Neuronal stem cell (in vitro differentiated cells): Measurements from ENCODE around the gene CST7.
A peak's percentile ranks its signal among the peaks of the same experiment; 100 is the strongest.

Source experiments
- DNase-seq: peaks from one replicate; pipeline ENCODE4 v3.0.0-alpha.2; 2013; ENCODE audit warnings: low spot score
- H2AFZ ChIP-seq: one replicate; pipeline ENCODE4 v1.6.1; 2013; ENCODE audit warnings: mild to moderate bottlenecking, low read length, inconsistent platforms
- H2AK5ac ChIP-seq: 2 replicates; pipeline ENCODE4 v1.6.1; 2013; ENCODE audit warnings: low read depth, mild to moderate bottlenecking, inconsistent platforms, low read length, moderate library complexity, mixed read lengths
- H2BK120ac ChIP-seq: 2 replicates; pipeline ENCODE4 v1.6.1; 2013; ENCODE audit warnings: low read depth, mild to moderate bottlenecking, inconsistent platforms, low read length, moderate library complexity, mixed read lengths
- H2BK12ac ChIP-seq: one replicate; pipeline ENCODE4 v1.6.1; 2013; ENCODE audit warnings: low read length, inconsistent platforms
- H2BK15ac ChIP-seq: 2 replicates; pipeline ENCODE4 v1.6.1; 2013; ENCODE audit warnings: mild to moderate bottlenecking, low read length, inconsistent platforms, mixed read lengths
- H2BK5ac ChIP-seq: one replicate; pipeline ENCODE4 v1.6.1; 2013; ENCODE audit warnings: inconsistent platforms, mild to moderate bottlenecking, low read length, moderate library complexity
- H3K14ac ChIP-seq: one replicate; pipeline ENCODE4 v1.6.1; 2013; ENCODE audit warnings: low read length, inconsistent platforms
- H3K18ac ChIP-seq: 2 replicates; pipeline ENCODE4 v1.6.1; 2013; ENCODE audit warnings: low read length, inconsistent platforms
- H3K23ac ChIP-seq: 2 replicates; pipeline ENCODE4 v1.6.1; 2013; ENCODE audit warnings: low read depth, mild to moderate bottlenecking, mixed read lengths, low read length, inconsistent platforms; ENCODE audit not compliant: poor library complexity
- H3K27ac ChIP-seq: replicated peaks from 3 replicates; pipeline ENCODE4 v1.5.1; 2013; ENCODE audit warnings: low read length, inconsistent platforms
- H3K27me3 ChIP-seq, 3 experiments: 2 replicates each; pipeline ENCODE4 v1.6.1; 2013; ENCODE audit warnings: low read length in 3 of 3, mild to moderate bottlenecking in 2 of 3, inconsistent platforms in 1 of 3, low read depth in 1 of 3, mixed read lengths in 1 of 3, moderate library complexity in 1 of 3; ENCODE audit not compliant: control insufficient read depth in 3 of 3, insufficient read depth in 3 of 3
- H3K36me3 ChIP-seq, 2 donors: replicated peaks in 1 of 2; 2 replicates each; pipeline ENCODE4 v1.6.1; 2013; ENCODE audit warnings: low read length in 2 of 2; ENCODE audit not compliant: control insufficient read depth in 2 of 2, insufficient read depth in 2 of 2
- H3K4ac ChIP-seq: 2 replicates; pipeline ENCODE4 v1.6.1; 2013; ENCODE audit warnings: inconsistent platforms, mild to moderate bottlenecking, low read length, moderate library complexity
- H3K4me1 ChIP-seq, 2 donors: 1 replicate in 1 of 2; 2 replicates in 1 of 2; pipeline ENCODE4 v1.6.1; 2013; ENCODE audit warnings: low read length in 2 of 2, low read depth in 1 of 2; ENCODE audit not compliant: control insufficient read depth in 2 of 2, insufficient read depth in 1 of 2
- H3K4me2 ChIP-seq: one replicate; pipeline ENCODE4 v1.6.1; 2013; ENCODE audit warnings: mild to moderate bottlenecking, low read length, inconsistent platforms; ENCODE audit not compliant: insufficient read depth, poor library complexity, severe bottlenecking
- H3K4me3 ChIP-seq, 2 donors: 2 replicates each; pipeline ENCODE4 v1.5.1; 2013; ENCODE audit warnings: low read length in 2 of 2, mild to moderate bottlenecking in 2 of 2, inconsistent platforms in 1 of 2, moderate library complexity in 1 of 2
- H3K79me1 ChIP-seq: one replicate; pipeline ENCODE4 v1.6.1; 2013; ENCODE audit warnings: low read depth, mild to moderate bottlenecking, inconsistent platforms, low read length, moderate library complexity
- H3K9ac ChIP-seq: one replicate; pipeline ENCODE4 v1.6.1; 2013; ENCODE audit warnings: mild to moderate bottlenecking, low read depth, low read length, inconsistent platforms; ENCODE audit not compliant: poor library complexity
- H3K9me3 ChIP-seq, 2 donors: replicated peaks in 1 of 2; 2 replicates each; pipeline versions ENCODE3 to v1.6.1; 2013; ENCODE audit warnings: low read length in 2 of 2, mild to moderate bottlenecking in 2 of 2, inconsistent platforms in 1 of 2, low read depth in 1 of 2, mixed read lengths in 1 of 2, moderate library complexity in 1 of 2; ENCODE audit not compliant: control insufficient read depth in 2 of 2, insufficient read depth in 1 of 2
- H4K8ac ChIP-seq: one replicate; pipeline ENCODE4 v1.6.1; 2013; ENCODE audit warnings: low read depth, mild to moderate bottlenecking, inconsistent platforms, low read length, moderate library complexity
- H4K91ac ChIP-seq: one replicate; pipeline ENCODE4 v1.6.1; 2013; ENCODE audit warnings: low read length, low read depth, mild to moderate bottlenecking, inconsistent platforms; ENCODE audit not compliant: poor library complexity
- WGBS, 2 donors: extraction: QIAGEN DNeasy Blood & Tissue Kit; methylation state at CpG; one replicate each; pipeline ENCODE4 v1.1.7; 2013; ENCODE audit warnings: missing lambda C conversion rate in 2 of 2, mixed read lengths in 1 of 2; ENCODE audit not compliant: insufficient read length in 2 of 2, insufficient replicate concordance in 1 of 2; ENCODE audit errors: extremely low coverage in 2 of 2; 5-methylcytosine and 5-hydroxymethylcytosine counted together

CST7 gene

GRCh38 chr20:24933266-24933908 lies 15.7 kb upstream of the CST7 start:
- Histone ChIP-seq H2BK15ac (no peak overlapping the region), H3K9me3 (peaks cover 0 to 3% of the 10 kb centered on the region in 2 donors), H3K4me2 (no peak overlapping the region), H3K18ac (no peak overlapping the region), H2BK12ac (no peak overlapping the region), H3K9ac (no peak overlapping the region), H3K79me1 (no peaks in the 10 kb centered on the region), H4K8ac (no peak overlapping the region), H3K14ac (no peak overlapping the region), H2BK5ac (no peak overlapping the region), H3K27ac (no peak overlapping the region), H4K91ac (no peak overlapping the region), H3K27me3 (peaks cover 0 to 3% (median 0%) of the 10 kb centered on the region in 3 experiments), H2BK120ac (no peak overlapping the region), H3K36me3 (no peaks in the 10 kb centered on the region), H2AK5ac (no peak overlapping the region), H3K4me1 (no peaks in the 10 kb centered on the region), H3K23ac (no peak overlapping the region), H3K4ac (no peak overlapping the region), H2AFZ (no peak overlapping the region), H3K4me3 (no peak overlapping the region)
- WGBS, 2 donors = no CpG with 5 or more reads among the region's 7 CpGs
- no peak for DNase-seq

- Histone ChIP-seq H3K4me1 (no peaks in the 10 kb centered on the region), H2BK5ac (no peak overlapping the region), H2AFZ (no peak overlapping the region), H3K4me3 (no peak overlapping the region), H4K91ac (no peak overlapping the region), H3K18ac (no peak overlapping the region), H3K27ac (no peak overlapping the region), H3K9ac (no peak overlapping the region), H3K27me3 (peaks cover 0 to 3% (median 0%) of the 10 kb centered on the region in 3 experiments), H3K36me3 (no peaks in the 10 kb centered on the region), H4K8ac (no peak overlapping the region), H3K4ac (no peak overlapping the region), H2BK15ac (no peak overlapping the region), H3K14ac (no peak overlapping the region), H3K9me3 (peaks cover 0 to 3% of the 10 kb centered on the region in 2 donors), H3K4me2 (no peak overlapping the region), H3K79me1 (no peaks in the 10 kb centered on the region), H2BK12ac (no peak overlapping the region), H2BK120ac (no peak overlapping the region), H2AK5ac (no peak overlapping the region), H3K23ac (no peak overlapping the region)
- DNase-seq = no peak
- WGBS, 2 donors = no CpG with 5 or more reads among the region's 9 CpGs
Measured at GRCh38 chr20:24934101-24934661, 14.9 kb upstream of the CST7 start.

- no peak for DNase-seq
- H3K14ac ChIP-seq = no peak overlapping the region
- H2BK5ac ChIP-seq = no peak overlapping the region
- no peak overlapping the region for H3K4ac ChIP-seq
- no peak overlapping the region for H4K91ac ChIP-seq
- no peak overlapping the region for H3K9ac ChIP-seq
- no peaks in the 10 kb centered on the region for H3K79me1 ChIP-seq
- H3K23ac ChIP-seq = no peak overlapping the region
- H3K27ac ChIP-seq = no peak overlapping the region
- H3K4me1 ChIP-seq = no peaks in the 10 kb centered on the region
- WGBS, 2 donors = no CpG with 5 or more reads among the region's 3 CpGs
- H3K18ac ChIP-seq = no peak overlapping the region
- H3K27me3 ChIP-seq = peaks cover 0 to 3% (median 0%) of the 10 kb centered on the region in 3 experiments
- H2BK12ac ChIP-seq = no peak overlapping the region
- no peak overlapping the region for H3K4me3 ChIP-seq
- H2BK120ac ChIP-seq = no peak overlapping the region
- no peak overlapping the region for H2AK5ac ChIP-seq
- H3K36me3 ChIP-seq = no peaks in the 10 kb centered on the region
- H2AFZ ChIP-seq = no peak overlapping the region
- no peak overlapping the region for H3K4me2 ChIP-seq
- H2BK15ac ChIP-seq = no peak overlapping the region
- no peak overlapping the region for H4K8ac ChIP-seq
- peaks cover 0 to 3% of the 10 kb centered on the region in 2 donors for H3K9me3 ChIP-seq
Measured at GRCh38 chr20:24934716-24935115, 14.4 kb upstream of the CST7 start.

GRCh38 chr20:24935140-24935539 lies 13.9 kb upstream of the CST7 start:
- no peak overlapping the region for H2BK15ac ChIP-seq
- no peak overlapping the region for H3K4ac ChIP-seq
- no peak overlapping the region for H4K91ac ChIP-seq
- H3K23ac ChIP-seq = no peak overlapping the region
- peak overlapping the region in 1 of 2 donors; percentile 23 for H3K4me3 ChIP-seq
- no peak overlapping the region for H3K18ac ChIP-seq
- H3K27ac ChIP-seq = no peak overlapping the region
- H3K14ac ChIP-seq = no peak overlapping the region
- H4K8ac ChIP-seq = no peak overlapping the region
- H2BK5ac ChIP-seq = no peak overlapping the region
- no peaks in the 10 kb centered on the region for H3K36me3 ChIP-seq
- no peak overlapping the region for H2AFZ ChIP-seq
- peaks cover 0 to 3% (median 0%) of the 10 kb centered on the region in 3 experiments for H3K27me3 ChIP-seq
- no peak overlapping the region for H3K9ac ChIP-seq
- H3K4me2 ChIP-seq = no peak overlapping the region
- H3K4me1 ChIP-seq = no peaks in the 10 kb centered on the region
- no peaks in the 10 kb centered on the region for H3K79me1 ChIP-seq
- peaks cover 0 to 3% of the 10 kb centered on the region in 2 donors for H3K9me3 ChIP-seq
- H2BK12ac ChIP-seq = no peak overlapping the region
- DNase-seq = no peak
- WGBS, 2 donors = no CpG with 5 or more reads among the region's 3 CpGs
- no peak overlapping the region for H2AK5ac ChIP-seq
- H2BK120ac ChIP-seq = no peak overlapping the region
